HL-60 (cell line): Measurements from ENCODE around the gene NSRP1.

ENCODE experiments used
- DNase-seq, 2 experiments: peaks; one replicate each; pipeline ENCODE4 v3.0.0-alpha.2; 2010 to 2020; ENCODE audit warnings: low read depth in 1 of 2, low spot score in 1 of 2
- H3K27ac ChIP-seq: fragments of 250-450 bp; sonication (Bioruptor Pico); replicated peaks from 2 replicates; pipeline ENCODE4 v1.5.1; 2020; ENCODE audit warnings: mild to moderate bottlenecking, moderate library complexity
- H3K27me3 ChIP-seq: fragments of 250-450 bp; sonication (Bioruptor Pico); 2 replicates; pipeline ENCODE4 v1.5.1; 2021; ENCODE audit warnings: mild to moderate bottlenecking, moderate library complexity; ENCODE audit not compliant: insufficient read depth, poor library complexity, severe bottlenecking
- H3K4me3 ChIP-seq: replicated peaks from 2 replicates; pipeline ENCODE4 v1.5.1; 2011; ENCODE audit warnings: mild to moderate bottlenecking, control low read depth, low read length; ENCODE audit not compliant: insufficient read depth
- CTCF ChIP-seq: IDR thresholded peaks from one replicate; pipeline ENCODE4 v1.5.1; 2011; ENCODE audit warnings: low read length, control low read depth, inconsistent platforms; ENCODE audit not compliant: insufficient read depth
- GABPA ChIP-seq: IDR thresholded peaks from 2 replicates; pipeline ENCODE4 v1.6.1; 2012; ENCODE audit warnings: low read depth
- POLR2AphosphoS5 ChIP-seq: IDR thresholded peaks from 2 replicates; pipeline ENCODE4 v1.6.1; 2012; ENCODE audit warnings: low read depth
- REST ChIP-seq: IDR thresholded peaks from 2 replicates; pipeline ENCODE4 v1.6.1; 2012; ENCODE audit warnings: low read depth; ENCODE audit not compliant: insufficient replicate concordance
- SPI1 ChIP-seq: IDR thresholded peaks from 2 replicates; pipeline ENCODE4 v1.6.1; 2012; ENCODE audit warnings: low read depth, mild to moderate bottlenecking, borderline replicate concordance

The NSRP1 gene

GRCh38 chr17:30158896-30159625 is 42.4 kb downstream of the NSRP1 start:
- no peak for TF ChIP-seq GABPA
- TF ChIP-seq SPI1: peak; percentile 76
- no peak overlapping the region for H3K4me3 ChIP-seq
- no peaks in the 10 kb centered on the region for H3K27me3 ChIP-seq
- no peak for DNase-seq
- H3K27ac ChIP-seq: no peak overlapping the region

- no peak for DNase-seq
- Histone ChIP-seq H3K27me3 (no peaks in the 10 kb centered on the region), H3K4me3 (no peak overlapping the region), H3K27ac (no peak overlapping the region)
- TF ChIP-seq GABPA (no peak), SPI1 (no peak), CTCF (no peak)
These were observed 44.0 kb downstream of the NSRP1 start for GRCh38 chr17:30160419-30161172.

GRCh38 chr17:30161601-30162000 is 45.0 kb downstream of the NSRP1 start:
- no peak for DNase-seq
- H3K27me3 ChIP-seq: no peaks in the 10 kb centered on the region
- no peak overlapping the region for H3K27ac ChIP-seq
- no peak for TF ChIP-seq CTCF
- TF ChIP-seq REST: no peak
- TF ChIP-seq SPI1: no peak
- TF ChIP-seq POLR2AphosphoS5: no peak
- TF ChIP-seq GABPA: no peak
- no peak overlapping the region for H3K4me3 ChIP-seq

GRCh38 chr17:30164531-30164930 is 47.9 kb downstream of the NSRP1 start:
- no peak for DNase-seq
- TF ChIP-seq SPI1: no peak
- Histone ChIP-seq H3K27ac (no peak overlapping the region), H3K27me3 (no peaks in the 10 kb centered on the region), H3K4me3 (no peak overlapping the region)

GRCh38 chr17:30165147-30165546 is 48.5 kb downstream of the NSRP1 start:
- Histone ChIP-seq H3K27ac (no peak overlapping the region), H3K27me3 (no peaks in the 10 kb centered on the region), H3K4me3 (no peak overlapping the region)
- DNase-seq: no peak
- TF ChIP-seq CTCF (no peak), SPI1 (no peak)
